ENCODE results near the gene CCDC192.

DNA sequence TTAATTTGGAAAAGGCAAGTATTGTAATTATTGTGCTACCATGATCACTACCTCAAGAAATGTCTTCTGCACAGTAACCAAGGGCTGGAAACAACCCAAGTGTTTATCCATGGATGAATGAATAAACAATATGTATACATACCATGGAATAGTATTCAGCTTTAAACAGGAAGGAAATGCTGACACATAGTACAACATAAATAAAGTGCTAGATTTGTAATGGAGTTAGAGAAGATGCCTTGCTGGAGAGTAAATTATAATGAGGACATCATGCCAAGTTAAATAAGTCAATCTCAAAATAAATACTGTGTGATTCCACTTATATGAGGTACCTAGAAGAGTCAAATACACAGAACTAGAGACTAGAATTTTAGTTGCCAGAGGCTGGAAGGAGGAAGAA lies 160.0 kb downstream of the CCDC192 start:
- TF ChIP-seq EZH2phosphoT487 (conservative IDR thresholded peaks at IDR 0.05; ENCODE audit: low read length), result no peak
- TF ChIP-seq, protein P1, sequence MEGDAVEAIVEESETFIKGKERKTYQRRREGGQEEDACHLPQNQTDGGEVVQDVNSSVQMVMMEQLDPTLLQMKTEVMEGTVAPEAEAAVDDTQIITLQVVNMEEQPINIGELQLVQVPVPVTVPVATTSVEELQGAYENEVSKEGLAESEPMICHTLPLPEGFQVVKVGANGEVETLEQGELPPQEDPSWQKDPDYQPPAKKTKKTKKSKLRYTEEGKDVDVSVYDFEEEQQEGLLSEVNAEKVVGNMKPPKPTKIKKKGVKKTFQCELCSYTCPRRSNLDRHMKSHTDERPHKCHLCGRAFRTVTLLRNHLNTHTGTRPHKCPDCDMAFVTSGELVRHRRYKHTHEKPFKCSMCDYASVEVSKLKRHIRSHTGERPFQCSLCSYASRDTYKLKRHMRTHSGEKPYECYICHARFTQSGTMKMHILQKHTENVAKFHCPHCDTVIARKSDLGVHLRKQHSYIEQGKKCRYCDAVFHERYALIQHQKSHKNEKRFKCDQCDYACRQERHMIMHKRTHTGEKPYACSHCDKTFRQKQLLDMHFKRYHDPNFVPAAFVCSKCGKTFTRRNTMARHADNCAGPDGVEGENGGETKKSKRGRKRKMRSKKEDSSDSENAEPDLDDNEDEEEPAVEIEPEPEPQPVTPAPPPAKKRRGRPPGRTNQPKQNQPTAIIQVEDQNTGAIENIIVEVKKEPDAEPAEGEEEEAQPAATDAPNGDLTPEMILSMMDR (IDR thresholded peaks at IDR 0.05; ENCODE audit: insufficient read depth, low read length, poor library complexity, severe bottlenecking), result no peak

Measured in SU-DHL-6 (cell line).